Right ventricle myocardium inferior (tissue), 1 donor: ENCODE measurements around the gene PXDN. TPM values are rescaled to one million over a fixed set of nuclear protein-coding genes. Genes with fewer than 3 reads are reported as not detected.

Experiments
- ATAC-seq: fragments of 200-7000 bp; cut with Tn5 transposase; one replicate; pipeline ENCODE4 v1.9.1; 2020; ENCODE audit warnings: mild to moderate bottlenecking, moderate library complexity
- DNase-seq: peaks from one replicate; pipeline ENCODE4 v3.0.0; 2021; ENCODE audit errors: missing footprints
- intact Hi-C: fragments of 100-400 bp; cut with DNase I; formaldehyde crosslinking; loops from one replicate; pipeline ENCODE4 v1.11.0; 2022
- total RNA-seq: library from RNA; stranded (reverse); fragmentation: NEBNext Ultra II Directional; extraction: Animal tissue kit (Norgen Biotek cat#: 25700); gene quantifications from one replicate; pipeline ENCODE4 v1.2.1, GENCODE V29; 2021
- donor health status: DM: no; HTN: yes; CAD: no; lungs with severe emphysema.

The PXDN gene
- total RNA-seq, 1 donor from 2014 or later, result 19.7 TPM

DNA sequence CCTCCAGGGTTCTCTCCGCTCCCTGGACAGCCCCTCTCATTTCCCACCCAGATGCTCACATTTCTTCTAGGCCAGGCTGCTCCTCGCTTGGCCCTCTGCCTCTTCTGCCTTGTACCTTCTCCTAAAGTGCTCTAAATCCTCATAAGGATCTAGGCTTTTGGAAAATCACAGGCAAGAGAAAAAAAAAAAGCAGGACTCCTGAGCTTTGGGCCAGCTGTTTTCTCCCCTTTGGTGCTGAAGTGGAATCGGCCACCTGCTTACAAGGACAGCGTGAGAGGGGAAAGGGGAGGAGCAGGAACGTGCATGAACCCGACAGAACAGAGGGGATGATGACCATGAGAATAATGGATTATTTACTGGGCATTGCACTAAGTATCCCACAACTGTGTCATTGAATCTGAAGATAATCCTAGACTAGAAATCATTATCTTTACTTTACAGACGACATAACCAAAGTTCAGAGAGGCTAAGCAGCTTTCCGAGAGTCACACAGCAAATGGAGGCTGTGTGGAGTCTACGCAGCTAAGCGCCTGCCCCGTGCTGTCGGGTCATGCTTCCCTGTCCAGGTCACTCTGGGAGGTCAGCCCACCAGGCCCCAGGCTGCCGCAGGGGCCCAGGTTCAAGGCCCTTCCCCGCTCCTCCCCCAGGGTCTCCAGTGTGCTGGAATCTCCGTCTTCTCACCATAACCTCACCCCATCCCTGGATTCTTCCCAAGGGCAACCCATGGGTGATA is 141.9 kb downstream of the PXDN start:
- no peak for DNase-seq
- no peak for ATAC-seq
- intact Hi-C loops, result no loop called here

DNA sequence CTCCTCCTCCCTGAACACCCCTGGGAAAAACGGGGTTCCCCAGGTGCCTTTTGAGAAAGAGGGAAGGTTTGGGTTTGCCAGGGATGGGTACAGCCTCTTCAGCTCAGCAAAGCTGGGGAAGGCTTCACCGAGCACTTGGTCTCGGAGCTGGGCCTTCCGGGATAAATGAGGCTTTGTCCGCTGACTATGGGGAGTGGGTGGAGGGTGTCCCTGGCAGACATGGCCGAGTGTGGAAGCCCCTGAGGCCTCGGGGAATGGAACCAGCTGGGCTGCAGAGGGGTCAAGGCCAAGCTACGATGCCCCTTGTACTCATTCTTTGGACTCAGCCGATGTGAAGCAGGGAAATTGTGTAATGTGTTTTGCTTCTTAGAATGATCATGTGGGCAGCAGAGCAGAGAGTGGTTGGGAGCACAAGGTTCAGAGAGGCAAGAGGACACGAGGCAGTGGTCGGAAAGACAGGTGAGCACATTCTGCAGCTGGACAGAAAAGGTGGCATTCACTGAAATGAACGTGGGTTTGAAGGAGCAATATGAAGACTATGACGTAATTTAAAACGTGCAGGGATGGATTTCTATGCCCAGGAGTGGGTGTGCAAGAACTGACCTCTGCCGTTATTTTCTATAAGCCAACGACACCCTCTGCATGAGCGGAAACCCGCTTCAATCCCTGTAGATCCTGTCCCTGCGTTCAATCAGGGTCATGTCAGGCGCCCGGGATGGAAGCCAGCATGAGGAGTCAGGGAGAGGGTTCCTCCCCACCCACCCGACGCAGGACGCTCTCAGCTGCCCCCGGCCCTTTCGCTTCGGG is 142.6 kb downstream of the PXDN start:
- DNase-seq (no peak), ATAC-seq (peak; percentile 58)
- intact Hi-C loops, result no loop called here

DNA sequence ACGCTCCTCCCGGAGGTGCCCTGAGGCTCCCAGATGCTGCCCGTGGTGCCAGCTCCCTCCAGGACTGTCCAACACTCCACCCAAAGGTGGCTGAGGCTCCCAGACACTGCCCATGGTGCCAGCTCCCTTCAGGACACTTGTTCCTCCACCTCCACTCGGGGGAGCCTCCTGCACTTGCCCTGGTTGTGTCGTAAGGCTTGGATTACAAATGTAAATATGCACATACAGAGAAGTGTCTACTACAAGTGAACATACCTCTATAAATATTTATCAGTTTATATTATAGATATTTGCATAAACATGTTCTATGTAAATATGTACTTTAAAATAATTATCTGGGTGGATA is 143.3 kb downstream of the PXDN start:
- intact Hi-C loops, result no loop called here
- DNase-seq (no peak), ATAC-seq (no peak)

GRCh38 chr2:1600191-1601066 is 143.9 kb downstream of the PXDN start:
- intact Hi-C loops, result no loop called here
- ATAC-seq (no peak), DNase-seq (no peak)

- ATAC-seq (no peak), DNase-seq (no peak)
- intact Hi-C loops, result no loop called here
Observed at GRCh38 chr2:1599301-1600085, 144.8 kb downstream of the PXDN start.

DNA sequence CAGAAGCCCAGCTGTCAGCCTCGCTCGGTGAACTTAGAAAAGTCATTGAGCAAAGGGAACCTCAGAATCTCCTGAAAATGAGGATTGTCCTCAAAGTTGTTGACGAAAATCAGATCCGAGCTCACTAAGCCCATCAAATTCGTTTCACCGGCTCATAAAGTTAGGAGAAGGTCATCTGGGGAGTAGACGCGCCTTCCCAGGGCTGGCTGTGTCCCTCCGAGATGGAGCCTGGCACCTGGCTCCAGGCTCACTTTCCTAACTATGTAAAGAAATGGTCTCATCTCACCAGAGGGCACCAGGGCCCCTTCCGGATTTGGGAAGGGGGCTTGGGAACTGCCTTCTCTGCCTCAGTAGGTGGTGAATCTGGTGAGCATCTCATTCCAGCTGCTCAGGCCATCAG is 145.5 kb downstream of the PXDN start:
- intact Hi-C loops, result no loop called here
- no peak for ATAC-seq
- no peak for DNase-seq

DNA sequence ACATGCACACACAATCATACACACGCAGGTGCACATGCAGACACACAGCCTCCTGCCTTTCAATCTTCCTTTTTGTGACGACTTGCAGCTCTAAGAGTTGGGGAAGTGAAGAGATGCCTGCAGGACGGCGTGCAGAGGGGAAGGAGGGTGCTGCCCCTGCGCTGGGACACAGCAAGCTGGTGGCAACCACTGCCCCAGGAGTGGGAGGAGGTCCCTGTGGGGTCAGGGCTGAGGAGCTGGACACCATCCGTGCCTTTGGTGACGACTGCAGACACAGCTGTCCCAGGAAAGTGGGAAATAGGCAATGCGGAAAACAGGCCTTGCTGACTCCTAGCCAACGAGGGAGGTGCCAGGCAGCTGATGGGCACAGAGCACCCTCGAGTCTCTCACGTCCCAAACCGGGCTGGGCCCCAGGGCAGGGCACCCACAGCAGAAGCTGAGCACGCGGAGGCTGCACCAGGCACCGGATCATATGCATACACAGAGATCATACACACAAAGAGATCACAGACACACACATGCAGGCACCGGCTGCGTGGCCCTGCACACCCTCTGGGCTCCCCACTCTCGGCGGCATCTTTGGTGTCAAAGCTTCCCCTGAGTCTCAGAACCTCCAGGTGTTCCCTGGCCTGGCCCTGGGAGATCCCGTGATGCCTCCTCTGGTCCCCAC is 146.1 kb downstream of the PXDN start:
- ATAC-seq (no peak), DNase-seq (no peak)
- intact Hi-C loops, result no loop called here

DNA sequence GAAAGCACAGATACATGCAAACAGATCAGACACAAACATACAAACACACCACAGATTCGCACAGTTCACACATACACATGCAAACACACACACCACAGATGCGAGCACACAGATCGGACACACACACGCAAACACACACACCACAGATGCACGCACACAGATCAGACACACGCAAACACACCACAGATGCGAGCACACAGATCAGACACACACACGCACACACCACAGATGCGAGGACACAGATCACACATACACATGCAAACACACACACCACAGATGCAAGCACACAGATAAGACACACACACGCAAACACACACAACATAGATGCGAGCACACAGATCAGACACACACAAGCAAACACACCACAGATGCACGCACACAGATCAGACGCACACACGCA is 149.0 kb downstream of the PXDN start:
- intact Hi-C loops, result no loop called here
- no peak for DNase-seq
- ATAC-seq, result no peak

DNA sequence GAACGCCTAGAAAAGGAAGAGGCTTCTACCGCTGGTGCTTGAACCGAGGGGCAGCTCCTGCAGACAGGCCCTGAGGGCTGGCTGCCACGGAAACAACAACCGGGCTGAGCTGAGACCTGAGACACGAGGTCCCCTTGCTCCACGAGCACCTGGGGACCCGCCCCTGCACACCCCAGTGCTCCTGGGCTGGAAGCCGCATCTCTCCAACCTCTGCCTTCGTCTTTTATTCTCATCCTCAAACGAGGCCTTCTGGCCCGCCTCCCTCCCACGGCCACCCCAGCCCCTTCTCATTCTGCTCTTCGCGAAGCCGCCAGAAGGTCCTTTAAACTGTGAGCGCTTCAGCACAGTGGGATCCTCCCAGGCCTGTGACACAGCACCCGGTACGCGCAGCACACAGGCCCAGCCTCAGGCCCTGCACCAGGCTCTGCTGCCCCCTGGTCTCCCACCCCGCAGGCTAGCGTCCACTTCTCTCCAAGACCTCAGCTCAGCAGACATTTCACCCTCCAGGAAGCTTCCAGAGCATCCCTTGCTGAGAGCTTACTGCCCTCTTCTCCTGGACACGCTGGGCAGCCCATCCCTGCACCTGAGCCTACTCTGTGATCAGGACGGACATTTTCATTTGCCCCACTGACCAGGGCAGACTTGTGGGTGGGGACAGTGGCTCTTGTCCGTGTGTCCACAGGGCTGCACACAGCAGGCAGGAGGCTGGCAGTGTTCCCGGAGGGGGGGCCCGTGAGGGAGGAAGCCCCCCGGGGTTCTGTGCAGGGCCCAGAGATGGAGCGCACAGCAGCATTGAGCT is 149.7 kb downstream of the PXDN start:
- ATAC-seq (no peak), DNase-seq (no peak)
- intact Hi-C loops, result no loop called here

- intact Hi-C loops, result no loop called here
- no peak for DNase-seq
- ATAC-seq, result no peak
Observed at GRCh38 chr2:1594123-1594372, 150.3 kb downstream of the PXDN start.

DNA sequence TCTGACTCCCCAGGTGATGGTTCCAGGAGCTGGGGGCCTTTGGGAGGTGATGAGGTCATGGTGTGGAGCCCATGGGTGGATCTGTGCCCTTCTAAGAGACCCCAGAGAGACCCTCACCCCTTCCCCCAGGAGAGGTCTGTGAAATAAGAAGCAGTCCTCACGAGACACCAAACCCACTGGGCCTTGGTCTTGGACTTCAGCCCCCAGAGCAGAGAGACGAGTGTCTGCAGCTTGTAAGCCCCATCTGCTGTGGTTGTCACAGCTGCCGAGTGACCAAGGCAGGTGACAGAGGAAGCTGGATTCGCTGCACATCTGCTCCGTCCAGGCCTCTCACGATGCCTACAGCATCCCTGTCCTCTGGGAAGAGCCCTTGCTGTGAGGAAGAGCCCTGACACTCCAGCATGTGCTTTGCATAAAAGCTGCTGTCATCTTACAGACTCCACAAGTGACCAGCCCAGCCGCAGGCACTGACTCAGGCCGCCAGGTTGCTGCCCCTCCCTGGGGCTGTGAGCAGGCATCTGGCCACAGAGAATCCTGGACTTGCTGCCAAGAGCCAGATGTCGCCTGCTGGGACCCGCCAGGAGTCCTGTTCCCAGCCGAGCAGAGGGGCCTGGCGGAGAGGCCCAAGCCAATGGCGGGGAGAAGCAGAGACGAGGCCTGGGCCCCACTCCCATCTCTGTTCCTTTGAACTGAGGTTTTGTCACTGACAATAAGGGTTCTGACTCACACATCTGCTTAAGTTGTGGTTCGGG is 150.8 kb downstream of the PXDN start:
- intact Hi-C loops, result loop anchor here (2.0 kb wide), 1 partner anchor 151 kb away; the partner anchor contains the start of gene PXDN
- no peak for DNase-seq
- ATAC-seq, result peak; percentile 27

DNA sequence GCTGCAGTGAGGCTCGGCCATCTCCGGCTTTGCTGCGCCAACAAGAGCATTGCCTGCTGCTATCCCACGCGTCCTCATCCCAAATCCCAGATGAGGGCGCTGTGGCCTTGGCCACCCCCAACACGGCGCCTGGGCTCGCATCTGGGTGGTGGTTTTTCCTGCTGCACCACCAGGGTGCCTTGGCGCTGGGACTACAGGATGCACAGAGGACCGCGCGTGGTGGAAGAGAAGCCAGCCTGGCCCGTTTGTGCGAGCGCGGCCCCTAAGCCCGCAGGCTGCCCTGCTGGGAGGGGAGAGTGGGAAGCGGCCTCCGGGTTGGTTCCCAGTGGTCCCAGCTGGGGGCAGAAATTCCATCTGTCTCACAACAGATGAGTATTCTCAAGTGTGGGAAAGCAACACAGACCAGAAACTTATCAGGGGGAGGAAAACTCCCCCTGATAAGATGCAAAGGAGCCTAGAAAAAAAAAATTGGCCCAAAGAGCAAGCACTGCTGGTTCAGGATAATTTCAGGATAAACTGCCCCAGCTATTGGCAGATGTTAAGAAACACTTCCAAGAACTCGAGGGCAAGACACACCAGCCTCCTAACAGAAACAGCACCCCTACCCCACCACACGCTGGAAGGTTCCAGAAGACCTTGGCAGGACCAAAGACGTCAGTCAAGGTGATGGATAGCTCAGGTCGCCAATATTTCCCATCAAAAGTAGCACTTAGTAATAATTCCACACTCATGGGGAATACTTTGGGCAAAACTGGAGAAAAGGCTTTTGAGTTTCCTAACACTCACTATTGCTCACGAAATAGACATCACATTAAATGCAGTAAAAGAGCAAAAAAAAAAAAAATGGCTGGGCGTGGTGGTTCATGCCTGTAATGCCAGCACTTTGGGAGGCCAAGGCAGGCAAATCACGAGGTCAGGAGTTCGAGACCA is 152.1 kb downstream of the PXDN start:
- intact Hi-C loops, result loop anchor here (2.0 kb wide), 1 partner anchor 153 kb away; the partner anchor contains the start of gene PXDN

DNA sequence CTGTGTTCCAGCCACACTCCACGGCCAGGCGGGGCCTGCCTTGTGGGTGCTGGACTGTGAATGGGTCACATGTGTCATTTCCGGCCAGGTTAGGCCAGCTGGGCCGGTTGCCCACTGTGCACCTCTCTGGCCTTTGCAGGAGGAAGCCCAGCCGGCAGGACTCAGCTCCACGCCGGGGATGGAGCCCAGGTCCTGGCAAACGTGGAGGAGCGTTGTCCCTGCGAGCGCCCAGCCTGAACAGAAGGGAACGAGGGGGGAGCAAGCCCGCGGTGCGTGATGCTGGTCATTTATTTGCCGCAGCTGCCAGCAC is 152.9 kb downstream of the PXDN start:
- no peak for DNase-seq
- intact Hi-C loops, result no loop called here

More for the DNA sequence above, 152.1 kb downstream of the PXDN start:
- DNase-seq, result peak; percentile 88
- ATAC-seq, result peak; percentile 82

GRCh38 chr2:1590596-1591460 is 153.5 kb downstream of the PXDN start:
- no peak for ATAC-seq
- DNase-seq, result no peak

More for the DNA sequence above, 152.9 kb downstream of the PXDN start:
- ATAC-seq, result peak; percentile 8

DNA sequence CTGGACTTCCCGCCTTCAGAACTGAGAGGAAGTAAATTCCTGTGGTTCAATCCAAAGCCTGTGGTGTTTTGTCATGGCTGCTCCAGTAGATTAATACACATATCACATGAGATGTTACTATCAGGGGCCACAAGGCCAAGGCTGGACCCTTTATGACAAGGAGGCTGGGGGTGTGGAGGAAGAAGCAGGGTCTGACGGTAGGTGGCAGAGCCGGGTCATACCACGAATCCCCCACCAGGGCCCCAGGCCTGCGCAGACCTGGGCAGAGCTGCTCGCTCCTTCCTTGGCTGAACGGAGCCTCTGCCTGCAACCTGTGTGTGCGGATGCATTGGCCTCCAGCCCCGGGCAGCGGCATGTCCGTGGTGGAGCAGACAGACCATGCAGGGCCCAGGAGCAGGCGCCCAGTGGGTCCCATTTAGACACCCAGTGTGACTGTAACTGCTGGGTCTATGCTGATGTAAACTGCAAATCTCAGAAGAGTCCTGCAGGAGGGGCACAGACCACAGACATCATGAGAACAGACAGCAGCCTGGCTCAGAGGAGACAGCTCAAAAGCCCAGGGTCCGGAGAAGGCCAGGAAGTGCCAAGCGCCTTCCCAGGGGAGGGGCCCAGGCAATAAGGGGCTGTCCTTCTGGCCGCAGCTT is 155.2 kb downstream of the PXDN start:
- intact Hi-C loops, result no loop called here
- no peak for ATAC-seq
- no peak for DNase-seq

More at GRCh38 chr2:1590596-1591460, 153.5 kb downstream of the PXDN start:
- intact Hi-C loops, result no loop called here
